ENCODE measurements around the gene NCBP2.

Gene NCBP2

DNA sequence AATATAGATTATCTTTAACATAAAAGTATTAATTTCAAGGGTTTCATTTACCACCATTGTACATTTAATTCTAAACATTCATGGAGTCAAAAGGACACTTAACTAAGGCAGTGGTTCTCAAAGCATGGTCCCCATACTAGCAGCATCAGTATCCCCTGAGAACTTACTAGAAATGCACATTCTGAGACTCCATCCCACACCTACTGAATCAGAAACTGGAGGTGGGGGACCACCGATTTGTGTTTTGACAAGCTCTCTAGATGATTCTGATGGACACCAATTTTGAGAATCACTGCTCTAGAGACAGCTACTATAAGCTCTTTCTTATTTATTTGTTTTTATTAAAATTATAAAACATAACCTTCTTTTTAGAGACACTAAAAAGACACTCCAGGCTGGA is 40.6 kb downstream of the NCBP2 start:
- no peaks in the 10 kb centered on the region for H3K4me1 ChIP-seq (ENCODE audit: control insufficient read depth in 1 of 2, insufficient read depth in 1 of 2, low read depth in 1 of 2, low read length in 1 of 2)
- H3K27ac ChIP-seq = no peak overlapping the region
- TF ChIP-seq, protein P1, sequence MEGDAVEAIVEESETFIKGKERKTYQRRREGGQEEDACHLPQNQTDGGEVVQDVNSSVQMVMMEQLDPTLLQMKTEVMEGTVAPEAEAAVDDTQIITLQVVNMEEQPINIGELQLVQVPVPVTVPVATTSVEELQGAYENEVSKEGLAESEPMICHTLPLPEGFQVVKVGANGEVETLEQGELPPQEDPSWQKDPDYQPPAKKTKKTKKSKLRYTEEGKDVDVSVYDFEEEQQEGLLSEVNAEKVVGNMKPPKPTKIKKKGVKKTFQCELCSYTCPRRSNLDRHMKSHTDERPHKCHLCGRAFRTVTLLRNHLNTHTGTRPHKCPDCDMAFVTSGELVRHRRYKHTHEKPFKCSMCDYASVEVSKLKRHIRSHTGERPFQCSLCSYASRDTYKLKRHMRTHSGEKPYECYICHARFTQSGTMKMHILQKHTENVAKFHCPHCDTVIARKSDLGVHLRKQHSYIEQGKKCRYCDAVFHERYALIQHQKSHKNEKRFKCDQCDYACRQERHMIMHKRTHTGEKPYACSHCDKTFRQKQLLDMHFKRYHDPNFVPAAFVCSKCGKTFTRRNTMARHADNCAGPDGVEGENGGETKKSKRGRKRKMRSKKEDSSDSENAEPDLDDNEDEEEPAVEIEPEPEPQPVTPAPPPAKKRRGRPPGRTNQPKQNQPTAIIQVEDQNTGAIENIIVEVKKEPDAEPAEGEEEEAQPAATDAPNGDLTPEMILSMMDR (IDR thresholded peaks at IDR 0.05) = no peak
- no peak overlapping the region for H3K4me3 ChIP-seq (ENCODE audit: low read depth in 1 of 2, low read length in 1 of 2)
- no peaks in the 10 kb centered on the region for H3K27me3 ChIP-seq
- H3K36me3 ChIP-seq = peaks cover 70% of the 10 kb centered on the region
- no peaks in the 10 kb centered on the region for H3K9me3 ChIP-seq

DNA sequence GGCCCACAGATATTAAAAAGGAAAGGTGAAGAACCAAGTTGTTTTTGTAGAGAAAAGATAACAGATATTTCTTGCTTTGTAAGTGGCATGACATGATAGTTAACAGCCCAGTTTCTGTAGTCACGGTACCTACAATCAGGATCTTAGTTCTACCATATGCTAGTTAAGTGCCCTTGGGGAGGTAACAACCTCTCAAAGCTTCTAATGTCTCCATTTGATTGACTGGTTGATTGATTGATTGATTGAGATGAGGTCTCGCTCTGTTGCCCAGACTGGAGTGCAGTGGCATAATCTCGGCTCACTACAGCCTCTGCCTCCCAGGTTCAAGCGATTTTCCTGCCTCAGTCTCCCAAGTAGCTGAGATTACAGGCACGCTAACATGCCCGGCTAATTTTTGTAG is 46.1 kb downstream of the NCBP2 start:
- H3K4me3 ChIP-seq (ENCODE audit: low read depth in 1 of 2, low read length in 1 of 2) = no peak overlapping the region
- H3K9me3 ChIP-seq = no peaks in the 10 kb centered on the region
- TF ChIP-seq, protein P1 (IDR thresholded peaks at IDR 0.05) = no peak
- no peak overlapping the region for H3K27ac ChIP-seq
- no peaks in the 10 kb centered on the region for H3K4me1 ChIP-seq (ENCODE audit: control insufficient read depth in 1 of 2, insufficient read depth in 1 of 2, low read depth in 1 of 2, low read length in 1 of 2)
- no peaks in the 10 kb centered on the region for H3K27me3 ChIP-seq
- H3K36me3 ChIP-seq = peaks cover 14% of the 10 kb centered on the region

DNA sequence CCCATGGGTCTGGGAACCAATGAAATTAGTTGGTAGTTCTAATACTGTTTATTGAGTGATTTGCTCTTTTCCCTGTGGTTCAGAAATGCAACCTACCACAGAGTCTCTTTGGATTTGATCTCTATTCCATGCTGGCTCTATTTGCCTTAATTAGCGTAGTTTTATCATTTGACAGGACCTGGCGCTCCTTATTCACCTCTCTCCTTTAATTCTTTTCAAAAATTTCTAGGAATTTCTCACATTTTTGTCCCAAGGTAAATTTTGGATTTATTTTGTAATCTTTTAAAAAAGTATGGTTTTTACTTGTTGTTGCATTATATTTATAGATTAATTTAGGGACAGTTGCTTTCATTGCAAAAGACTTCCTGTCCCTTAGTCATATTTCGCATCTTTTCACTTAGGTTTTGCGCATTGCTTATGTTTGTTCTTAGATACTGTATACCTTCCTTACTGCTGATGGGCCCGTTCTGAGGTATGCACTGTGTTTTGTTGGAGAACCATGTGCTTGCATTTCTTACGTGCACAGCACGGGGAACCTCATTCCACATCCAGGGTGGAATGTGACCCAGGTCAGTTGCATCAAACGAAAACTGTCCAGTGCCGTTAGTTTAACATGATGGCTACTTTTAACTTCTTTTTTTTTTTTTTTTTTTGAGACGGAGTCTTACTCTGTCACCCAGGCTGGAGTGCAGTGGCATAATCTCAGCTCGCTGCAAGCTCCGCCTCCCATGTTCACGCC is 47.6 kb downstream of the NCBP2 start:
- Histone ChIP-seq H3K9me3 (no peaks in the 10 kb centered on the region), H3K27ac (no peak overlapping the region), H3K27me3 (no peaks in the 10 kb centered on the region), H3K4me3 (ENCODE audit: low read depth in 1 of 2, low read length in 1 of 2) (no peak overlapping the region), H3K36me3 (peaks cover under 1% of the 10 kb centered on the region), H3K4me1 (ENCODE audit: control insufficient read depth in 1 of 2, insufficient read depth in 1 of 2, low read depth in 1 of 2, low read length in 1 of 2) (no peaks in the 10 kb centered on the region)
- TF ChIP-seq, protein P1 (IDR thresholded peaks at IDR 0.05) = no peak

DNA sequence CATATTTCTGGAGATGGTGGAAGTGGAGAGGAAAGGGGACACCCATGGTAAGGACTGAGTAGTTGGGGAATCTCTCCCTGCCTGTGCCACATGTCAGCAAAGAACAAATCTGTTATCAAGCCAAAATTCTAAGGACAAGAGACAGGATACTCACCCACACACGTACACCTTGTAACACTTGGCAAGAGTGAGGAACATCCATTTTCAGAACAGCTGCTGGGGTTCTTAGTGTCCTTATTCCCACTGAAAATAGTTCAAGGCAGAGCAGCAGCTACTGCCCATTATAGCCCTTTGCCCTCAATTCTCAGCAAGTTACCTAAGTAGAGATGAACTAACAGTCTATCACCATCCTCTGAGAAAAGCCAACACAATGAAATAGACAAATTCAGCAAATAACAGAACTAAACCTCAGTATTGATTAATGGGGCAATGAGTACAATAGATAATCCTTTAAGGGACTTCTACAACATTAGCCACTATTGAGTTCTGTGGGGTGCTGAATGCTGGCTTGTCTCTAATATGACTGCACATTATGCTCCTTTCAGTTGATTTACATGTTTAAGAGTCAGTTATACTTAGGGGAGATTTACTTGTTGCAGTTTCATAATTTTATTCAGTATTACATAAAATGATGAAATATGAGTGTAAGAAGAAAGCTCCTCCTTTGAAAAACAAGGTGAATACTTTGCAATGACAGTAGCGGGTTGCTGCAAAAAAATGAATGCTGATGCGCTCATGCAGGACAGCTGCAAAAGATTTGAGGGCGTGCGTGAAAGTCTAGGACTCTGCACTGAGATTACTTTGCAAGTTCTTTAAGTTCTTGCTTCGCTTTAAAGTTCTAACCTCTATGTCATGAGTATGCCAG is 52.3 kb downstream of the NCBP2 start:
- TF ChIP-seq, protein P1 (IDR thresholded peaks at IDR 0.05) = no peak
- Histone ChIP-seq H3K27ac (no peak overlapping the region), H3K27me3 (no peaks in the 10 kb centered on the region), H3K4me1 (ENCODE audit: control insufficient read depth in 1 of 2, insufficient read depth in 1 of 2, low read depth in 1 of 2, low read length in 1 of 2) (peaks cover 6 to 9% of the 10 kb centered on the region in 2 experiments), H3K36me3 (peaks cover 23% of the 10 kb centered on the region), H3K4me3 (ENCODE audit: low read depth in 1 of 2, low read length in 1 of 2) (no peak overlapping the region), H3K9me3 (no peaks in the 10 kb centered on the region)

DNA sequence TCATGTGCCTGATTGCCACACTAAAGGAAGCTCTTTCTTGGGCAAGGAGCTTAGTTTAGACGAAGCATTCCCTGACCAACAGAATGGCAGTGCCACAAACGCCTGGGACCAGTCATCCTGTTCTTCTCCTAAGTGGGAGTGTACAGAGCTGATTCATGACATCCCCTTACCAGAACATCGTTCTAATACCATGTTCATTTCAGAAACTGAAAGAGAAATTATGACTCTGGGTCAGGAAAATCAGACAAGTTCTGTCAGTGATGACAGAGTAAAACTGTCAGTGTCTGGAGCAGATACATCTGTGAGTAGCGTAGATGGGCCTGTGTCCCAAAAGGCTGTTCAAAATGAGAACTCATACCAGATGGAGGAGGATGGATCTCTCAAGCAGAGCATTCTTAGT is 56.2 kb downstream of the NCBP2 start:
- Histone ChIP-seq H3K27ac (peak overlapping the region; percentile 5), H3K9me3 (no peaks in the 10 kb centered on the region), H3K36me3 (peaks cover 23% of the 10 kb centered on the region), H3K4me3 (ENCODE audit: low read depth in 1 of 2, low read length in 1 of 2) (no peak overlapping the region), H3K27me3 (no peaks in the 10 kb centered on the region), H3K4me1 (ENCODE audit: control insufficient read depth in 1 of 2, insufficient read depth in 1 of 2, low read depth in 1 of 2, low read length in 1 of 2) (peaks cover 6 to 9% of the 10 kb centered on the region in 2 experiments)
- TF ChIP-seq, protein P1 (IDR thresholded peaks at IDR 0.05) = no peak

All from neutrophil (primary cell).